BJ (cell line): Measurements from ENCODE around the gene SPATA32. TPM values are rescaled to one million over a fixed set of nuclear protein-coding genes. Genes with fewer than 3 reads are reported as not detected.

Experiments used
- CTCF ChIA-PET: fragments of 350-600 bp; formaldehyde crosslinking; extraction: SDS; loops from one replicate; lab custom pipeline; 2021; ENCODE audit warnings: antibody characterized with exemption, inconsistent platforms; lab: Yijun Ruan, JAX
- POLR2A ChIA-PET: fragments of 300-600 bp; sonication (Branson Sonifier 250); formaldehyde crosslinking; extraction: SDS; loops from one replicate; lab custom pipeline; 2021; ENCODE audit warnings: antibody characterized with exemption; lab: Charles Lee
- DNase-seq: peaks from one replicate; pipeline ENCODE4 v3.0.0-alpha.2; 2011; ENCODE audit warnings: low read depth
- H3K27me3 ChIP-seq: 2 replicates; pipeline ENCODE4 v1.6.0; 2011; ENCODE audit warnings: low read length; ENCODE audit not compliant: control insufficient read depth, insufficient read depth
- H3K36me3 ChIP-seq: 2 replicates; pipeline ENCODE4 v1.5.1; 2011; ENCODE audit warnings: low read length; ENCODE audit not compliant: control insufficient read depth, insufficient read depth
- H3K4me3 ChIP-seq: 2 replicates; pipeline ENCODE4 v1.5.1; 2011; ENCODE audit warnings: low read depth, mild to moderate bottlenecking, control low read depth, low read length
- CTCF ChIP-seq: IDR thresholded peaks from 2 replicates; pipeline ENCODE4 v1.5.1; 2011; ENCODE audit warnings: low read depth, mild to moderate bottlenecking, control low read depth, inconsistent platforms, low read length, moderate library complexity; ENCODE audit not compliant: insufficient read depth
- polyA plus RNA-seq: library from polyadenylated mRNA; depleted of rRNA; stranded (reverse); fragments of >200 nt; gene quantifications from 2 replicates; pipeline ENCODE4 v1.2.3, GENCODE V29; 2011

SPATA32 gene
- polyA plus RNA-seq, 1 experiment, result not detected

- DNase-seq, result no peak
- TF ChIP-seq CTCF, result no peak
- ChIA-PET POLR2A (no interaction called here), CTCF (interaction anchor here (0.7 to 3.5 kb wide), 5 partner anchors 35 to 124 kb away, joined by 3 to 18 read pairs (median 3); no protein-coding TSS in a partner anchor)
- peaks cover 52% of the 10 kb centered on the region for H3K36me3 ChIP-seq
- H3K27me3 ChIP-seq, result no peaks in the 10 kb centered on the region
- no peak overlapping the region for H3K4me3 ChIP-seq
These were observed 9.7 kb upstream of the SPATA32 start for GRCh38 chr17:45271603-45272002.

- DNase-seq, result no peak
- Histone ChIP-seq H3K4me3 (no peak overlapping the region), H3K36me3 (peaks cover 54% of the 10 kb centered on the region), H3K27me3 (no peaks in the 10 kb centered on the region)
- peak; percentile 65 for TF ChIP-seq CTCF
- ChIA-PET POLR2A (no interaction called here), CTCF (interaction anchor here (0.7 to 3.5 kb wide), 5 partner anchors 23 to 125 kb away, joined by 3 to 18 read pairs (median 3); no protein-coding TSS in a partner anchor)
These were observed 9.0 kb upstream of the SPATA32 start for GRCh38 chr17:45270828-45271418.

- CTCF ChIA-PET, result interaction anchor here (1.0 to 3.5 kb wide), 4 partner anchors 51 to 126 kb away, joined by 3 to 18 read pairs (median 8); no protein-coding TSS in a partner anchor
- TF ChIP-seq CTCF, result no peak
- Histone ChIP-seq H3K36me3 (peaks cover 57% of the 10 kb centered on the region), H3K4me3 (no peak overlapping the region), H3K27me3 (no peaks in the 10 kb centered on the region)
- POLR2A ChIA-PET, result no interaction called here
- DNase-seq, result no peak
These were observed 8.0 kb upstream of the SPATA32 start for GRCh38 chr17:45269912-45270311.

GRCh38 chr17:45267436-45268055 is 5.7 kb upstream of the SPATA32 start:
- Histone ChIP-seq H3K4me3 (no peak overlapping the region), H3K27me3 (no peaks in the 10 kb centered on the region), H3K36me3 (peaks cover 59% of the 10 kb centered on the region)
- ChIA-PET POLR2A (interaction anchor here (0.7 kb wide), 1 partner anchor 216 kb away, joined by 3 read pairs; no protein-coding TSS in a partner anchor), CTCF (interaction anchor here (0.6 to 4.9 kb wide), 9 partner anchors 10 to 132 kb away, joined by 3 to 35 read pairs (median 6); partner anchors contain the start of gene ACBD4)
- no peak for DNase-seq
- TF ChIP-seq CTCF, result no peak

GRCh38 chr17:45266372-45266926 is 4.6 kb upstream of the SPATA32 start:
- Histone ChIP-seq H3K36me3 (peaks cover 59% of the 10 kb centered on the region), H3K27me3 (no peaks in the 10 kb centered on the region), H3K4me3 (no peak overlapping the region)
- TF ChIP-seq CTCF, result no peak
- POLR2A ChIA-PET, result no interaction called here
- CTCF ChIA-PET, result interaction anchor here (1.0 to 4.9 kb wide), 12 partner anchors 10 to 131 kb away, joined by 3 to 35 read pairs (median 4); partner anchors contain the start of gene ACBD4
- no peak for DNase-seq
